ENCODE results near the gene SKAP2. TPM values are rescaled to one million over a fixed set of nuclear protein-coding genes. Genes with fewer than 3 reads are reported as not detected.

Gene SKAP2
- total and polyA plus RNA-seq, 10 of the 15 experiments (the other 5 are each of a cell fraction or from before 2014, with no cell fraction given) = 10.9 to 40.6 (median 23.5) TPM

DNA sequence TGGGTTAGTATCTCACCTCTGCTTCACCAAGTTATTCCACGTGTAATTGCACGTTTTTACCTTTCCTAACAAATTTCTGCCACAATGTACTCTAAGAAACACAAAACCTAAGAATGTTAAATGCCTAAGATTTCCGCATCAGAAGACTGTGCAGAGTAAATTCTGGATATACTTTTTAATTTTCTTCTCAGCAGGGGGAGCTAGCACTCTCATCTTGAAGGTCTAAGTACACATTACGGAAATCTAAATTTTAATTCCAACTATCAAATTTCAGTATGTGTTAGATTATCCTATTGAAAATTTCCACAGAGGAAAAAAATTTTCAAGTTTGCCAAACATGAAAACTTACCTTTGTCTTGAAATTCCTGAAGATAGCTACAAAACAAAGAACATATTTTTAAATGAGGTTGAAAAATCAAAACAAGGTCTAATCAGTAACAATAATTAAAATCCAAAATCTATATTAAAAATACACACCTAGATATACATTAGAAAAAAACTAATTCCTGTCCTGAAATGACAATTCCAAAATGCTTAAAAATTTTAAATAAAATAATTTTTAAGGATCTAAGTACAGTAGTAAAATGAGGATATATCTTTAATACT lies 10.5 kb downstream of the SKAP2 start:
- no peaks in the 10 kb centered on the region for H3K9me3 ChIP-seq (replicated peaks; ENCODE audit: control insufficient read depth, insufficient read depth, low read length)
- no peak overlapping the region for H3K4me3 ChIP-seq
- ChIA-PET CTCF (interaction anchor here (0.6 to 9.0 kb wide), 19 partner anchors 13 to 484 kb away, joined by 3 to 49 read pairs (median 4); partner anchors contain the start of gene HOXA3), POLR2A (no interaction called here), SMC1A (ENCODE audit: uncharacterized antibody, unreplicated experiment) (interaction anchor here (0.5 to 2.8 kb wide), 9 partner anchors 10 to 307 kb away, joined by 3 to 17 read pairs (median 5); no protein-coding TSS in a partner anchor), RAD21 (ENCODE audit: unreplicated experiment) (interaction anchor here (1.5 to 2.2 kb wide), 5 partner anchors 10 to 307 kb away, joined by 3 to 14 read pairs (median 4); partner anchors contain the start of gene SKAP2)
- H3K9ac ChIP-seq (ENCODE audit: control insufficient read depth, insufficient read depth, low read length) = no peak overlapping the region
- intact Hi-C loops (cut with micrococcal nuclease; ENCODE audit: unreplicated experiment) (no loop called here), in situ Hi-C loops (cut with MboI) (no loop called here)
- 0 out of 2 replicates have a peak, but pooled peaks cover 5% of the 10 kb centered on the region for H3K4me1 ChIP-seq (ENCODE audit: control insufficient read depth, insufficient read depth, low read length)
- no peak for ATAC-seq
- no peaks in the 10 kb centered on the region for H3K27me3 ChIP-seq (replicated peaks in 1 of 2; ENCODE audit: control insufficient read depth in 2 of 2, insufficient read depth in 2 of 2, low read length in 1 of 2)
- H3K4me2 ChIP-seq (ENCODE audit: control insufficient read depth, insufficient read depth) = no peak overlapping the region
- 44% methylated on average over 4 of the region's 4 CpGs for whole genome bisulfite sequencing (ENCODE audit: insufficient coverage, insufficient replicate concordance, low lambda C conversion rate, missing lambda C conversion rate)
- no TSS peak for BruUV-seq (replicated peaks)
- DNase-seq (ENCODE audit: low read depth, low spot score) = no peak
- no peak for FAIRE-seq
- H2AFZ ChIP-seq (ENCODE audit: control insufficient read depth, low read depth, low read length) = no peak overlapping the region
- no peaks in the 10 kb centered on the region for H4K20me1 ChIP-seq (ENCODE audit: control insufficient read depth, insufficient read depth)
- H3K36me3 ChIP-seq (ENCODE audit: control insufficient read depth in 2 of 2, insufficient read depth in 2 of 2, low read length in 1 of 2) = no peaks in the 10 kb centered on the region; a peak in 1 of 4 replicates
- H3K27ac ChIP-seq (ENCODE audit: control insufficient read depth, insufficient read depth) = no peak overlapping the region
- peaks cover 2% of the 10 kb centered on the region; the same call in 1 of the 2 replicates for H3K79me2 ChIP-seq (ENCODE audit: control insufficient read depth, insufficient read depth, low read length)
- no peak for TF ChIP-seq MEF2B (IDR thresholded peaks at IDR 0.05; ENCODE audit: partially characterized antibody, poor library complexity, severe bottlenecking)
- TF ChIP-seq, protein P1, sequence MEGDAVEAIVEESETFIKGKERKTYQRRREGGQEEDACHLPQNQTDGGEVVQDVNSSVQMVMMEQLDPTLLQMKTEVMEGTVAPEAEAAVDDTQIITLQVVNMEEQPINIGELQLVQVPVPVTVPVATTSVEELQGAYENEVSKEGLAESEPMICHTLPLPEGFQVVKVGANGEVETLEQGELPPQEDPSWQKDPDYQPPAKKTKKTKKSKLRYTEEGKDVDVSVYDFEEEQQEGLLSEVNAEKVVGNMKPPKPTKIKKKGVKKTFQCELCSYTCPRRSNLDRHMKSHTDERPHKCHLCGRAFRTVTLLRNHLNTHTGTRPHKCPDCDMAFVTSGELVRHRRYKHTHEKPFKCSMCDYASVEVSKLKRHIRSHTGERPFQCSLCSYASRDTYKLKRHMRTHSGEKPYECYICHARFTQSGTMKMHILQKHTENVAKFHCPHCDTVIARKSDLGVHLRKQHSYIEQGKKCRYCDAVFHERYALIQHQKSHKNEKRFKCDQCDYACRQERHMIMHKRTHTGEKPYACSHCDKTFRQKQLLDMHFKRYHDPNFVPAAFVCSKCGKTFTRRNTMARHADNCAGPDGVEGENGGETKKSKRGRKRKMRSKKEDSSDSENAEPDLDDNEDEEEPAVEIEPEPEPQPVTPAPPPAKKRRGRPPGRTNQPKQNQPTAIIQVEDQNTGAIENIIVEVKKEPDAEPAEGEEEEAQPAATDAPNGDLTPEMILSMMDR (IDR thresholded peaks at IDR 0.05 in 2 of 3, conservative IDR thresholded peaks at IDR 0.05 in 1 of 3; ENCODE audit: control insufficient read depth in 2 of 3, extremely low read depth in 1 of 3, insufficient read depth in 1 of 3, low read depth in 3 of 3, low read length in 3 of 3) = peak; percentile 27 to 42 (median 31); a peak in 4 of 6 replicates
- peak; percentile 50 for TF ChIP-seq RAD21 (IDR thresholded peaks at IDR 0.05; ENCODE audit: insufficient read depth, low read depth, low read length)
- peak; percentile 36; the same call in 1 of the 2 replicates for TF ChIP-seq SMC3 (IDR thresholded peaks at IDR 0.05; ENCODE audit: borderline replicate concordance, low read length)

All from GM12878 (cell line).